ENCODE results near the gene ZNF69. TPM values are rescaled to one million over a fixed set of nuclear protein-coding genes. Genes with fewer than 3 reads are reported as not detected.
"Not testable (repeated sequence)": the region's sequence is repeated elsewhere in the genome, so short reads cannot be mapped to it uniquely, and the experiment has no call there.

ZNF69 gene
- total RNA-seq, 4 donors from 2014 or later = 0.18 to 4.4 (median 1.2) TPM

DNA sequence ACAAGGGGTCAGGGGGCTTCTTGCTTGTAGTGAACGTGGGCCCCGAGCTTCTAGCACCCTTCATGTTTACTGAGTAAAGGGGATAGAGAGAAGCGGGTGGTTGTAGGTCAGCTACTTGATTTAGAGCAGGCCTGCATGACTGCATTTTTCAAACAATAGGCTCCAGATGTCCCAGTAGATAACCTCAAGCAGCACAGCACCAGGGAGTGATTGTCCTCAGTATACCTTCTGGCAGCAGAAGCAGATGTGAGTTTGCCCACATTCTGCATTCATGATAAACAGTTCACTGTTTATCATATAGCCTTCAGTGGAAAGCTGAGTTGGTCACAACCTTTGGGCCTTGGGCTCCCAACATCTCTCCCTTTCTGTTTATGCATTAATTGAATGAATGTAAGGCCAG, 34.2 kb upstream of the ZNF69 start:
- no peak overlapping the region for H3K4me3 ChIP-seq
- 77 to 94% methylated on average over 3 of the region's 3 CpGs for WGBS, 2 donors
- H3K4me1 ChIP-seq = peaks cover 5 to 26% (median 7%) of the 10 kb centered on the region in 3 donors
- H3K36me3 ChIP-seq = no peaks in the 10 kb centered on the region
- no peak for DNase-seq
- H3K9me3 ChIP-seq = peaks cover 0 to 12% (median 0%) of the 10 kb centered on the region in 3 donors
- no peak for TF ChIP-seq POLR2A (IDR thresholded peaks at IDR 0.05)
- TF ChIP-seq, protein P1, sequence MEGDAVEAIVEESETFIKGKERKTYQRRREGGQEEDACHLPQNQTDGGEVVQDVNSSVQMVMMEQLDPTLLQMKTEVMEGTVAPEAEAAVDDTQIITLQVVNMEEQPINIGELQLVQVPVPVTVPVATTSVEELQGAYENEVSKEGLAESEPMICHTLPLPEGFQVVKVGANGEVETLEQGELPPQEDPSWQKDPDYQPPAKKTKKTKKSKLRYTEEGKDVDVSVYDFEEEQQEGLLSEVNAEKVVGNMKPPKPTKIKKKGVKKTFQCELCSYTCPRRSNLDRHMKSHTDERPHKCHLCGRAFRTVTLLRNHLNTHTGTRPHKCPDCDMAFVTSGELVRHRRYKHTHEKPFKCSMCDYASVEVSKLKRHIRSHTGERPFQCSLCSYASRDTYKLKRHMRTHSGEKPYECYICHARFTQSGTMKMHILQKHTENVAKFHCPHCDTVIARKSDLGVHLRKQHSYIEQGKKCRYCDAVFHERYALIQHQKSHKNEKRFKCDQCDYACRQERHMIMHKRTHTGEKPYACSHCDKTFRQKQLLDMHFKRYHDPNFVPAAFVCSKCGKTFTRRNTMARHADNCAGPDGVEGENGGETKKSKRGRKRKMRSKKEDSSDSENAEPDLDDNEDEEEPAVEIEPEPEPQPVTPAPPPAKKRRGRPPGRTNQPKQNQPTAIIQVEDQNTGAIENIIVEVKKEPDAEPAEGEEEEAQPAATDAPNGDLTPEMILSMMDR (IDR thresholded peaks at IDR 0.05) = no peak
- intact Hi-C loops (cut with DNase I) = no loop called here
- no peak overlapping the region for H3K27ac ChIP-seq
- no peaks in the 10 kb centered on the region for H3K27me3 ChIP-seq

DNA sequence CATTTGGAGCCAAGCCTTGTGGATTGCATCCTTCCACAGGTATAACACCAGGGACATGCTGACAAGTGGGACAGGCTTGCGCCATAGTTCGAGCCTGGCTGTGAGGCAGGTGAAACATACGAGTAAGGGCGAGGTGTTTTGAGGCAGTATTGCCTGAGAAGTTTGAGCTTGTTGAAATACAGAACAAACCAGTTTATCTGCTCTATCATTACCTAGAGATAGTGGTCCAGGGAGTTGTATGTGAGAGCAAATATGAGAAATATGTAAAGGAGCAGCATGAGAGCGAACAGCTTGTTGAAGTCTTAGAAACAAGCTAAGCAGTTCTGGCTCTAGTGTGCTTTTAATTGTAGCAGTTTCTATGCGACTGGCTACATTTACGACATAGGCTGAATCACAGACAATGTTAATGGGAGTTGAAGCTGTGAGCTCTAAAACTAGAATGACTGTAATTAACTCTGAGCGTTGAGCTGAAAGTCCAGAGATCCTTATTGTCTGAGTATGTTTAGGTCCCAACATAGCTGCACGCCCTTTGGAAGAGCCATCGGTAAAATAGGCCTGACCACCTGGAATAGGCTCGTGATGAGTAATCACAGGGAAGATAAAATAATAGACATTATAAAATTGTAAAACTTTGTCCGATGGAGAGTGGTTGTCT, 30.9 kb upstream of the ZNF69 start:
- no peaks in the 10 kb centered on the region for H3K27me3 ChIP-seq
- TF ChIP-seq POLR2A (IDR thresholded peaks at IDR 0.05) = no peak
- TF ChIP-seq, protein P1 (IDR thresholded peaks at IDR 0.05) = no peak
- H3K27ac ChIP-seq = no peak overlapping the region
- intact Hi-C loops (cut with DNase I) = no loop called here
- 84 to 87% methylated on average over 12 of the region's 12 CpGs for WGBS, 2 donors
- H3K9me3 ChIP-seq = peaks cover 0 to 40% (median 11%) of the 10 kb centered on the region in 3 donors
- peaks cover 0 to 7% (median 0%) of the 10 kb centered on the region in 3 donors for H3K4me1 ChIP-seq
- no peak for DNase-seq
- H3K4me3 ChIP-seq = no peak overlapping the region
- H3K36me3 ChIP-seq = no peaks in the 10 kb centered on the region

DNA sequence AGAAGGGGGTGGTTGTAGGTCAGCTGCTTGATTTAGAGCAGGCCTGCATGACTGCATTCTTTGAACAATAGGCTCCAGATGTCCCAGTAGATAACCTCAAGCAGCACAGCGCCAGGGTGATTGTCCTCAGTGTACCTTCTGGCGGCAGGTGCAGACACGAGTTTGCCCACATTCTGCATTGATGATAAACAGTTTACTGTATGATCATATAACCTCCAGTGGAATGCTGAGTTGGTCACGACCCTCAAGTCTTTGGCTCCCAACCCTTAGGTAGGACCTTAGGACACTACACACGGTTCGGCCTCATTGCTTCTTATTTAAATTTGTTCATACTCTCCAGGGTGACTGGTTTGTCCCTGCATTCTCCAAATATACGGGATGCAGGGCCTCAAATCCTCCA, 26.9 kb upstream of the ZNF69 start:
- no peak for DNase-seq
- TF ChIP-seq POLR2A (IDR thresholded peaks at IDR 0.05) = no peak
- TF ChIP-seq, protein P1 (IDR thresholded peaks at IDR 0.05) = no peak
- Histone ChIP-seq H3K4me1 (peaks cover 0 to 7% (median 0%) of the 10 kb centered on the region in 3 donors), H3K36me3 (peaks cover 0 to 7% (median 0%) of the 10 kb centered on the region in 3 donors), H3K4me3 (no peak overlapping the region), H3K9me3 (peaks cover 0 to 72% (median 18%) of the 10 kb centered on the region in 3 donors), H3K27ac (no peak overlapping the region), H3K27me3 (no peaks in the 10 kb centered on the region)
- intact Hi-C loops (cut with DNase I) = no loop called here
- 85 to 89% methylated on average over 6 to 7 of the region's 7 CpGs for WGBS, 2 donors

DNA sequence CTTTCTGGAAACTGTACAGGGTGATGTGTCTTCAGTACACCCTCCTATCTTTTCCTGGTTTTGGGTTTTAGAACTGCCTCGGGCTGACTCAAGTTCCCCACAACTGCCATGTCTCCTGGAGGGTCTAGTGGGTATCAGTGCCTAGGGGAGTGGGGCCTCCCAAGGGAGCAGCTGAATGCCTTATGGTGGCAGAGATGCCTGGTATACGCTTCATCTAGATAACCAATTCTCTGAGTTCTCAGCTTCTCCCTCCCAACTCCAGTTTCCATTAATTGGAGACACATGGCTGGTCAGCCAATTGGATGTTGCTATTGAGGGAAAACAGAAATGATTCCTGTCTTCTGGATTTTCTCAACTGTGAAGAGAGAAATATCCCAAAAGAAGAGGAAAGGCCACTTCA, 26.3 kb upstream of the ZNF69 start:
- no peak overlapping the region for H3K4me3 ChIP-seq
- TF ChIP-seq POLR2A (IDR thresholded peaks at IDR 0.05) = no peak
- TF ChIP-seq, protein P1 (IDR thresholded peaks at IDR 0.05) = no peak
- 93% methylated on average over 2 of the region's 2 CpGs for WGBS, 2 donors
- H3K36me3 ChIP-seq = peaks cover 0 to 13% (median 0%) of the 10 kb centered on the region in 3 donors
- no peak overlapping the region for H3K27ac ChIP-seq
- intact Hi-C loops (cut with DNase I) = no loop called here
- peaks cover 0 to 77% (median 23%) of the 10 kb centered on the region in 3 donors for H3K9me3 ChIP-seq
- peaks cover 0 to 2% (median 0%) of the 10 kb centered on the region in 3 donors for H3K4me1 ChIP-seq
- no peak for DNase-seq
- H3K27me3 ChIP-seq = no peaks in the 10 kb centered on the region

DNA sequence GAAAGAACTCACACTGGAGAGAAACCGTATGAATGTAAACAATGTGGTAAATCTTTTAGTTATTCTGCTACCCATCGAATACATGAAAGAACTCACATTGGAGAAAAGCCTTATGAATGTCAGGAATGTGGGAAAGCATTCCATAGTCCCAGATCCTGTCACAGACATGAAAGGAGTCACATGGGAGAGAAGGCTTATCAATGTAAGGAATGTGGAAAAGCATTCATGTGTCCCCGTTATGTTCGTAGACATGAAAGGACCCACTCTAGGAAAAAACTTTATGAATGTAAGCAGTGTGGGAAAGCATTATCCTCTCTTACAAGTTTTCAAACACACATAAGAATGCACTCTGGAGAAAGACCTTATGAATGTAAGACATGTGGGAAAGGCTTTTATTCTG, 19.8 kb upstream of the ZNF69 start:
- H3K27ac ChIP-seq; H3K4me3 ChIP-seq; H3K4me1 ChIP-seq; intact Hi-C loops (cut with DNase I); DNase-seq; H3K27me3 ChIP-seq: not testable (repeated sequence)
- peaks cover 0 to 90% (median 56%) of the 10 kb centered on the region in 3 donors for H3K9me3 ChIP-seq
- H3K36me3 ChIP-seq = peaks cover 3 to 42% (median 5%) of the 10 kb centered on the region in 3 donors
- 87 to 93% methylated on average over 4 of the region's 4 CpGs for WGBS, 2 donors

Measured in esophagus squamous epithelium (tissue), 5 donors.